Measurements from ENCODE around the gene TPRG1L.
"Not testable (repeated sequence)": the region's sequence is repeated elsewhere in the genome, so short reads cannot be mapped to it uniquely, and the experiment has no call there.

The TPRG1L gene

DNA sequence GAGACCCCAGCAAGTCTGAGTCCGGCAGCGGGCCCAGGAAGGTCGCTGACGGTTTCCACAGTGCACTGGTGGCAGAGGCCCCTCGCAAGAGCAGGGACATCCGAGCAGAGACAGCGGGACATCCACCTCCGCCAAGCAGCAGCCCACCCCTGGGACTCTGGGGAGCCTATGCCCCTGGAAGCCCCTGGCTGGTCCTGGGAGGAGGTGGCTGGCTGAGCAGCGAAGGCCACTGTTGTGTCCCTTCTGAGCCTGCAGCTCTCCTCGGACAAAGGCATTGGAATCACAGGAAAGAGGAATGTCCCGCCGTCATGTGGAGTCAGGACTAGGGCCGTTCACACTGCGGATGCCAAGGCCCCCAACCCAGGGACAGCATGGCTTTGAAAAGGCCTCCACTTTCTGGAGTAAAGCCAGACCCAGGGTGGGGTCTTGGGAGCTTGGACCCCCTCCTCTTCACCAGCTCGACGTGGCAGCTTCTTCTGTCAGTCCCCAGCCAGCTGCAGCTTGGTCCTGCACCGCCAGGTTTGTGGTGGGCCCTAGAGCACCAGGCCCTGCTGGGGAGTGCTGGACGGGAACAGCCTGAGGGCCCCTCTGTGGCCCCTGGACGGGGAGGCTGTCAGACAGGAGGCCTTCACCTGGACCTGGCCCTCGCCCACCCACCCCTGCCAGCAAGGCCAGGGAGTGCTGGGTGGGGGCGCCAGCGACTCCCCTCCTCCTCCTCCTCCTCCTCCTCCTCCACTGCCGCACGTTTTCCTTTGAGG lies 14.9 kb upstream of the TPRG1L start:
- DNase-seq = no peak

- no peak for DNase-seq
Measured at GRCh38 chr1:3610527-3611169, 14.2 kb upstream of the TPRG1L start.

GRCh38 chr1:3611170-3612019 lies 13.4 kb upstream of the TPRG1L start, which contains the start of gene MEGF6:
MEGF6 (minus strand) TSS chr1:3611508; CDS start chr1:3611268, 240 bp downstream.
- peak; percentile 43 for DNase-seq

DNA sequence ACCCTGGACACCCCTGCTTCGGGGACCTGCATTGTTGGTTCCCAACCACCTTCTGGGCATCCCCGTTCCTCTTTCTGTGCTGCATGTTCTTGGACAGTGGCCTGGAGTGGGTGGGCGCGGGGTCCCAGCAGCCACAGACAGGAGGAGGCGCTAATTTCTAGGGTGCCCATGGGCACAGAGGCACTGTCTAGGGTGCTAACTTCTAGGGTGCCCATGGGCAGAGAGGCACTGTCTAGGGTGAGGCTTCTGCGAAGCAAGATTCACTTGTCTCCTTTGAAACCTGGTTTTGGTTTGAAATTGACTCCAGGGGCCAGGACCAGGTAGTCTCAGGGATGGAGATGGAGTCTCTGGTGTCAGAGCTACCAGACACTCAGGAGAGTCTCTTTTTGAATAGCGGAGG lies 12.7 kb upstream of the TPRG1L start:
- DNase-seq = no peak

- DNase-seq = no peak
Measured at GRCh38 chr1:3614755-3615742, 9.8 kb upstream of the TPRG1L start.

GRCh38 chr1:3616861-3617260 lies 8.0 kb upstream of the TPRG1L start:
- DNase-seq = no peak

GRCh38 chr1:3617806-3618345 lies 6.9 kb upstream of the TPRG1L start:
- DNase-seq = no peak

- DNase-seq = no peak
Measured at GRCh38 chr1:3618531-3618880, 6.3 kb upstream of the TPRG1L start.

GRCh38 chr1:3618881-3619671 lies 5.7 kb upstream of the TPRG1L start:
- DNase-seq = peak; percentile 80

DNA sequence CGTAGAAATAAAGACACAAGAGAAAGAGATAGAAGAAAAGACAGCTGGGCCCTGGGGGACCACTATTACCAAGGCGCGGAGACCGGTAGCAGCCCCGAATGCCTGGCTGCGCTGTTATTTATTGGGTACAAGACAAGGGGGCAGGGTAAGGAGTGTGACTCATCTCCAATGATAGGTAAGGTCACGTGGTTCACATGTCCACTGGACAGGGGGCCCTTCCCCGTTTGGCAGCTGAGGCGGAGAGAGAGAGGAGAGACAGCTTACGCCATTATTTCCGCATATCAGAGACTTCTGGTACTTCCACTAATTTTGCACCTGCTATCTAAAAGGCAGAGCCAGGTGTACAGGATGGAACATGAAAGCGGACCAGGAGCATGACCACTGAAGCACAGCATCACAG lies 4.1 kb upstream of the TPRG1L start:
- no peak for DNase-seq

DNA sequence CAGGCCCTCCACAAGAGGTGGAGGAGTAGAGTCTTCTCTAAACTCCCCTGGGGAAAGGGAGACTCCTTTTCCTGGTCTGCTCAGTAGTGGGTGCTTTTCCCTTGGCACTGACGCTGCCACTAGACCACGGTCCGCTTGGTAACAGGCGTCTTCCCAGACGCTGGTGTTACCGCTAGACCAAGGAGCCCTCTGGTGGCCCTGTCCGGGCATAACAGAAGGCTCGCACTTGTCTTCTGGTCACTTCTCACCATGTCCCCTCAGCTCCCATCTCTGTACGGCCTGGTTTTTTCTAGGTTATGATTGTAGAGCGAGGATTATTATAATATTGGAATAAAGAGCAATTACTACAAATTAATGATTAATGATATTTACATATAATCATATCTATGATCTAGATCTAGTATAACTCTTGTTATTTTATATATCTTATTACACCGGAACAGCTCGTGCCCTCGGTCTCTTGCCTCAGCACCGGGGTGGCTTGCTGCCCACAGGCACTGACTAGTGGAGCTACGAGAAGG lies 3.6 kb upstream of the TPRG1L start:
- DNase-seq = not testable (repeated sequence)

GRCh38 chr1:3622102-3622501 lies 2.7 kb upstream of the TPRG1L start:
- not testable (repeated sequence) for DNase-seq

DNA sequence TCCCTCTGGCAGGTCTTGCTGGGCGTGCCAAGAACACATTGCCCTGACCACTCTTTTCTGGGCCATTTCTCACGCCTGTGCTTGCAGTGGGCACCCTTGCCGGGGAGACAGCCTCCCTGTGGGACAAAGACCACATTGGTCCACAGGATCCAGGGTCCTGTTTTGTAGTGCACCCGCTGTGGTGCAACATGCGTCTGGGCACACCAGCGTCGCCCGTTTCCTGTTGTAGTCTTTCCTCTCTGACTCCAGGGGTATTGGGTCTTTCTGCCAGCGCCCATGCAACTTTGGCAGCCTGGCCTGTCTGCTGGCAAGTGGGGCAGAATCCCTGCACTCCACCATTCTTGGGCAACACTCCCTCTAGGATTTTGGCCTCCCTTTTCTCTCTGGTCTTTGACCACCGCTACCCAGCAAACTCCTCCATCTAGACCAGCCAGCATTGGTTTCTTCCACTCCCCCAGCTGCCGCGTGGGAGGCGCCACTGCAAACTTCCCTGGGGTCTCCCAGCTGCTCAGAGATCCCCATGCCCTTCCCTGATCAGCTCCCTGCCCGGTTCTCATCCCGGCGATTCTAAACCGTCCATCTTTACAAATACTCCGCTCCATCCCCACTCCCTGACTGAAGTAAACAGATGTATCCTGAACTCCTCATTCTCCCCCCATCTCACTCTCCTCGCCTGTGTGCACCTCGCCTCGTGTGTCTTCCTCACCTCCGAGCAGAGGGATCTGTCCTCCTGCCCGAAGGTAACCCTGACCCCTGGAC lies 1.2 kb upstream of the TPRG1L start:
- DNase-seq = no peak

DNA sequence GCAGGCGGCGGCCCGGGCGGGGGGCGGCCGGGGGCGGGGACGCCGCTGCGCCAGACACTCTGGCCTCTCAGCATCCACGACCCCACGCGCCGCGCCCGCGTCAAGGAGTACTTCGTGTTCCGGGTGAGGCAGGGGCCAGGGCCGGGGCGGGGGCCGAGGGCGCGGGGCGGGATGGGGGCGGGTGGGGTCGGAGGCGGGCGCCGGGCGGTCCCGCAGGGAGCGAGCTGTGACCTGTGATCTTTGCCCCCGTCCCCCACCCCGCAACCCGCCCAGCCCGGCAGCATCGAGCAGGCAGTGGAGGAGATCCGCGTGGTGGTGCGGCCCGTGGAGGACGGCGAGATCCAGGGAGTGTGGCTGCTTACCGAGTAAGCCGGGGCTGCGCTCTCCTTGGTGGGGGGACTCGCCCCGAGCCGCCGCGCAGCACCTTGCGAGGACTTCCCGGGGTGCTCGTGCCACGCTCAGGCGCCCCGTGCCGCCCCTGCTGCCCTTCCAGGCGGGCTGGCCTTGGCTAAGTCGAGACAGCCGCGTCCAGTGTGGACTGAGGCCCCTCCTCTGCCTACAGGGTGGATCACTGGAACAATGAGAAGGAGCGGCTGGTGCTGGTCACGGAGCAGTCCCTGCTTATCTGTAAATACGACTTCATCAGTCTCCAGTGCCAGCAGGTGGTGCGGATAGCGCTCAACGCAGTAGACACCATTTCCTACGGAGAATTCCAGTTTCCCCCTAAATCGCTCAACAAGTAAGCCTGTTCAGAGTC lies 514 bp downstream of the TPRG1L start:
- no peak for DNase-seq

DNA sequence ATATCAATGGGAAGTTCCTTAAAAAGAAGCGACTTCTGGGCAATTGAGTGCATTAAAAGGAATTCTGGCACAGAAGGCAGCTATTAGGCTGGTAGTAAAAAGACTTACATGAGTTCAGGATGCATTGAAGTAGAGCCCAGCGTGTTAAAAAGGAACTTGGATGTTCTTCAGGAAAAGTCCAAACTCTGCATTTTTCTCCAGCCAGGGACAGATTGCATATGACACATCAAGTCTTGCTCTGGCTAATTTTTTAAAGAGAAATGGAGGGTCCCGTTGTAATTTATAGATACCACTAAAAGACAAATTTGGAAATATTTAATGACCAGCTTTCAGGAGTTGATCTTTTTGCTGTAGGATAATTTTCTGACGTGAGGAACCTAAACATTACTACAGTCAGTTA lies 1.2 kb downstream of the TPRG1L start:
- DNase-seq = no peak

DNA sequence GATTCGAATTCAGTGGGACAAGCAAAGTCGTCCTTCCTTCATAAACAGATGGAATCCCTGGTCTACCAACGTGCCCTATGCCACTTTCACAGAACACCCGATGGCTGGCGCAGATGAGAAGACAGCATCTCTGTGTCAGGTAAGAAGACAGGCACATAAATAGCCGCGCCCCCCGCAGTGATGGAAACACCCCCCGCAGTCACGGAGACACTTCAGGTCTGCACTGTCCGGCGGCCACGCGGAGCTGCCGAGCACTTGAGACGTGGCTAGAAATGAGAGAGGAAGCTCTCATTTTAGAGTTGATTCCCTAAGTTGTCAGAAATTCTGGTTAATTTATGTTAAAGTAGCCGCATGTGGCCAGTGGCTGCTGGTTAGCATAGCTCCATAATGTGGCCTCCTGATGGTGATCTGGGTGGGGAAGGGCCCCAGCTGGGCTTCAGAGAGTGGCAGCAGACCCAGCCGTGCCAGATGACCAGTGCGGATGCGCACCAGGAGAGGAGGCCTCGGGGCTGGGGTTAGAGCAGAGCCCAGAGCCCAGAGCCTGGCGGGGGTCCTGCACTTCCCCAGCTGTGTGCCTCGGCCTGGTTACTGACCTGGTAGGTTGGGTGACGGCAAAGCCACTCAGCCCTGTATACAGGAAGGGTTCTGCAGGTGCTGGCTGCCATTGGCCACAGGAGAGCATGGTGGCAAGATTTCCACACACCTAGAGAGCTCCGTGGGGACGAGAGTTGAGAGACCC lies 2.9 kb downstream of the TPRG1L start:
- no peak for DNase-seq

- DNase-seq = no peak
Measured at GRCh38 chr1:3628445-3628844, 3.6 kb downstream of the TPRG1L start.

DNA sequence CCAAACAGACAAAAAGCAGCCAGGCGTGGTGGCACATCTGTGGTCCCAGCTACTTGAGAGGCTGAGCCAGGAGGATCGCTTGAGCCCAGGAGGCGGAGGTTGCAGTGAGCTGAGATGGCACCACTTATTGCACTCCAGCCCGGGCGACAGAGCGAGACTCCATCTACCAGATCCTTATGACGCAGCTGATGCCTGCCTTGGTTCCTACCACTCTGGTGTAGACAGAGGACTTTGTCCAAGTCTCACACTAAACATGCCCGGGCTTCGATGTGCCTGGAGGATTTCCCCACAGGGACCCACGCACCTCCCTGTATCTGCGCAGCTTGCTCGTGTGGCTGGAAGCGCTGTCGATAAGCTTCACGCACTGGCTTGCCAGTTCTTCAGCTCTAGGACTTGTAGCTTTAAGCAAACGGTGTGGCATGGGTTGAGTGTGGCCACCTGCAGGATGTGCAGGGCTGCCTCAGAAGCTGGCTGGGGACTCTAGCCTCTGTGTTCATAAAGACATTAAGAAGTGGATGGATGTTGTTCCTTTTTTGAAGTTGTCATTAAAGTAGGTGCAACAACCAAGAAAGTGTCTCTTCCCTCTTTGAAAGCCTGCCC lies 4.8 kb downstream of the TPRG1L start:
- DNase-seq = no peak

Data from activated CD4-positive, alpha-beta T cell treated with anti-CD3 and anti-CD28 coated beads, Interleukin-2, Interleukin-6, amounts not matched to agents 100 ng/mL and 50 ng/mL, durations not matched to agents 16 hours and 8 hours (primary cell).